HUES6 (cell line): ENCODE measurements around the gene TMEM184C.

ENCODE experiments used
- H3K27ac ChIP-seq: 2 replicates; pipeline ENCODE4 v1.7.0; 2013; ENCODE audit warnings: low read depth, mild to moderate bottlenecking, low read length, inconsistent platforms
- H3K27me3 ChIP-seq: 2 replicates; pipeline ENCODE4 v1.6.1; 2013; ENCODE audit warnings: low read length; ENCODE audit not compliant: control insufficient read depth, insufficient read depth
- H3K36me3 ChIP-seq: 2 replicates; pipeline ENCODE4 v1.6.1; 2013; ENCODE audit warnings: low read length; ENCODE audit not compliant: control insufficient read depth, insufficient read depth
- H3K4me1 ChIP-seq: 2 replicates; pipeline ENCODE4 v1.6.1; 2013; ENCODE audit warnings: low read length; ENCODE audit not compliant: control insufficient read depth, insufficient read depth
- H3K4me3 ChIP-seq: 2 replicates; pipeline ENCODE4 v1.5.1; 2013; ENCODE audit warnings: low read depth, low read length
- H3K9ac ChIP-seq: one replicate; pipeline ENCODE4 v1.6.1; 2013; ENCODE audit warnings: mild to moderate bottlenecking, low read length
- H3K9me3 ChIP-seq: 2 replicates; pipeline ENCODE4 v1.6.1; 2013; ENCODE audit warnings: low read depth, low read length; ENCODE audit not compliant: control insufficient read depth, insufficient read depth

Gene TMEM184C

GRCh38 chr4:147629783-147630730, 12.9 kb downstream of the TMEM184C start:
- Histone ChIP-seq H3K9ac (no peak overlapping the region), H3K27me3 (no peaks in the 10 kb centered on the region), H3K27ac (no peak overlapping the region), H3K4me3 (no peak overlapping the region), H3K9me3 (no peaks in the 10 kb centered on the region), H3K36me3 (peaks cover 85% of the 10 kb centered on the region), H3K4me1 (peaks cover 18% of the 10 kb centered on the region)

- Histone ChIP-seq H3K9ac (no peak overlapping the region), H3K27ac (no peak overlapping the region), H3K27me3 (no peaks in the 10 kb centered on the region), H3K4me3 (no peak overlapping the region), H3K36me3 (peaks cover 89% of the 10 kb centered on the region), H3K4me1 (peaks cover 12% of the 10 kb centered on the region), H3K9me3 (no peaks in the 10 kb centered on the region)
Measured at GRCh38 chr4:147633113-147633512, 15.9 kb downstream of the TMEM184C start.

GRCh38 chr4:147633643-147634042, 16.4 kb downstream of the TMEM184C start:
- H3K4me1 ChIP-seq = peaks cover 8% of the 10 kb centered on the region
- no peaks in the 10 kb centered on the region for H3K27me3 ChIP-seq
- H3K9me3 ChIP-seq = no peaks in the 10 kb centered on the region
- no peak overlapping the region for H3K4me3 ChIP-seq
- H3K9ac ChIP-seq = no peak overlapping the region
- H3K27ac ChIP-seq = no peak overlapping the region
- H3K36me3 ChIP-seq = peaks cover 88% of the 10 kb centered on the region

GRCh38 chr4:147635348-147635747, 18.2 kb downstream of the TMEM184C start:
- Histone ChIP-seq H3K4me3 (no peak overlapping the region), H3K9me3 (no peaks in the 10 kb centered on the region), H3K4me1 (peaks cover 7% of the 10 kb centered on the region; the same call in 1 of the 2 replicates), H3K9ac (no peak overlapping the region), H3K36me3 (peaks cover 72% of the 10 kb centered on the region), H3K27ac (no peak overlapping the region), H3K27me3 (no peaks in the 10 kb centered on the region)

GRCh38 chr4:147638365-147638764, 21.2 kb downstream of the TMEM184C start:
- H3K9ac ChIP-seq = no peak overlapping the region
- H3K27me3 ChIP-seq = no peaks in the 10 kb centered on the region
- no peak overlapping the region for H3K4me3 ChIP-seq
- H3K4me1 ChIP-seq = peaks cover 7% of the 10 kb centered on the region; the same call in 1 of the 2 replicates
- no peak overlapping the region for H3K27ac ChIP-seq
- no peaks in the 10 kb centered on the region for H3K9me3 ChIP-seq
- peaks cover 63% of the 10 kb centered on the region for H3K36me3 ChIP-seq

GRCh38 chr4:147638942-147639341, 21.7 kb downstream of the TMEM184C start:
- Histone ChIP-seq H3K4me3 (no peak overlapping the region), H3K9me3 (no peaks in the 10 kb centered on the region), H3K4me1 (peaks cover 7% of the 10 kb centered on the region; the same call in 1 of the 2 replicates), H3K27ac (no peak overlapping the region), H3K36me3 (peaks cover 63% of the 10 kb centered on the region), H3K9ac (no peak overlapping the region), H3K27me3 (no peaks in the 10 kb centered on the region)

- Histone ChIP-seq H3K9ac (no peak overlapping the region), H3K4me1 (peaks cover 7% of the 10 kb centered on the region; the same call in 1 of the 2 replicates), H3K27ac (no peak overlapping the region), H3K9me3 (no peaks in the 10 kb centered on the region), H3K27me3 (no peaks in the 10 kb centered on the region), H3K36me3 (peaks cover 58% of the 10 kb centered on the region), H3K4me3 (no peak overlapping the region)
Measured at GRCh38 chr4:147639388-147639787, 22.2 kb downstream of the TMEM184C start.

GRCh38 chr4:147640331-147640730, 23.1 kb downstream of the TMEM184C start:
- Histone ChIP-seq H3K36me3 (peaks cover 49% of the 10 kb centered on the region), H3K9me3 (no peaks in the 10 kb centered on the region)

GRCh38 chr4:147643616-147644015, 26.4 kb downstream of the TMEM184C start:
- Histone ChIP-seq H3K36me3 (peaks cover 28% of the 10 kb centered on the region), H3K4me3 (no peak overlapping the region), H3K9ac (no peak overlapping the region), H3K27ac (no peak overlapping the region), H3K27me3 (no peaks in the 10 kb centered on the region), H3K4me1 (peaks cover 4% of the 10 kb centered on the region; the same call in 1 of the 2 replicates), H3K9me3 (no peaks in the 10 kb centered on the region)

More at GRCh38 chr4:147640331-147640730, 23.1 kb downstream of the TMEM184C start:
- Histone ChIP-seq H3K4me3 (no peak overlapping the region), H3K27ac (no peak overlapping the region), H3K4me1 (peaks cover 7% of the 10 kb centered on the region; the same call in 1 of the 2 replicates), H3K27me3 (no peaks in the 10 kb centered on the region), H3K9ac (no peak overlapping the region)

- Histone ChIP-seq H3K36me3 (peaks cover 31% of the 10 kb centered on the region), H3K27ac (no peak overlapping the region), H3K9ac (no peak overlapping the region), H3K4me1 (peaks cover 3% of the 10 kb centered on the region; the same call in 1 of the 2 replicates), H3K27me3 (no peaks in the 10 kb centered on the region), H3K9me3 (no peaks in the 10 kb centered on the region), H3K4me3 (no peak overlapping the region)
Measured at GRCh38 chr4:147644471-147644870, 27.3 kb downstream of the TMEM184C start.

GRCh38 chr4:147645099-147645498, 27.9 kb downstream of the TMEM184C start:
- Histone ChIP-seq H3K9me3 (no peaks in the 10 kb centered on the region), H3K9ac (no peak overlapping the region), H3K27me3 (no peaks in the 10 kb centered on the region), H3K27ac (no peak overlapping the region), H3K4me3 (no peak overlapping the region), H3K4me1 (no peaks in the 10 kb centered on the region), H3K36me3 (peaks cover 31% of the 10 kb centered on the region)
